RWPE2 (cell line): ENCODE measurements around the gene BIN1.

Experiments used
- ATAC-seq: fragments of 200-7000 bp; cut with Tn5 transposase; 3 replicates; pipeline ENCODE4 v1.9.1; 2021; ENCODE audit warnings: low read depth
- DNase-seq: peaks from one replicate; pipeline ENCODE4 v3.0.0-alpha.2; 2020; ENCODE audit warnings: low spot score
- H3K27ac ChIP-seq: fragments of 450-650 bp; 2 replicates; pipeline ENCODE4 v1.5.1; 2017; ENCODE audit warnings: mild to moderate bottlenecking; ENCODE audit not compliant: poor library complexity, severe bottlenecking
- H3K27me3 ChIP-seq: fragments of 250-450 bp; sonication (Bioruptor Pico); 2 replicates; pipeline ENCODE4 v1.5.1; 2021; ENCODE audit warnings: mild to moderate bottlenecking, moderate library complexity; ENCODE audit not compliant: insufficient read depth, poor library complexity, severe bottlenecking
- H3K36me3 ChIP-seq: fragments of 250-450 bp; sonication (Bioruptor Pico); 2 replicates; pipeline ENCODE4 v1.5.1; 2020; ENCODE audit warnings: low read depth, mild to moderate bottlenecking, moderate library complexity
- H3K4me1 ChIP-seq: fragments of 250-450 bp; sonication (Bioruptor Pico); 2 replicates; pipeline ENCODE4 v1.5.1; 2021; ENCODE audit warnings: mild to moderate bottlenecking, moderate library complexity; ENCODE audit not compliant: insufficient read depth, poor library complexity, severe bottlenecking
- H3K4me3 ChIP-seq: fragments of 250-450 bp; sonication (Bioruptor Pico); 2 replicates; pipeline ENCODE4 v1.5.1; 2021; ENCODE audit warnings: mild to moderate bottlenecking, moderate library complexity; ENCODE audit not compliant: severe bottlenecking
- H3K9me3 ChIP-seq: fragments of 250-450 bp; sonication (Bioruptor Pico); 2 replicates; pipeline ENCODE4 v1.5.1; 2021; ENCODE audit warnings: mild to moderate bottlenecking, moderate library complexity; ENCODE audit not compliant: severe bottlenecking
- TF ChIP-seq, protein P1 (sequence below): fragments of 450-650 bp; IDR thresholded peaks from one replicate; pipeline ENCODE4 v1.5.1; 2017; ENCODE audit warnings: mild to moderate bottlenecking, moderate library complexity; ENCODE audit not compliant: poor library complexity, severe bottlenecking

BIN1 gene

DNA sequence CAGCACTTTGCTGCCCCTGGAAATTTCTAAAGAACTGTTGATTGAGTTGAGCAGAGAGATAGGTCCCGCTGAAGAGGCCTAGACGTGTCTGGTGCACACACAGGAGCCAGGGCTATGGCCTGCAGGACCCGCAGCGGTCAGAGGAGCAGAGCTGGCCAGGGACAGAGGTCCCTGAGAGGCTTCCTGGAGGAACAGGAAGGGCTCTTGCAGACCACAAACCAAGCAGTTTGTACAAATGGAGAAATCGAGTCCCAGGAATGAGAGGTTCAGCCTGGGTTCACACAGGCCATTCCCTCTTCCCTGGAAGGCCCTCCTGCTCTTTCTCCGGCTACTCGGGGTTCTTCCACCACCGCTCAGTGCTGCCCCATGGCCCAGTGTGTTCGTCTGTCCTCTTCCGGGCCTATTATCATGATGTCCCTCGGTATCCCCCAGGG, 1.2 kb upstream of the BIN1 start:
- DNase-seq = no peak
- H3K27ac ChIP-seq = peak overlapping the region; percentile 59
- H3K9me3 ChIP-seq = no peaks in the 10 kb centered on the region
- no peak for ATAC-seq
- H3K4me1 ChIP-seq = peaks cover 4% of the 10 kb centered on the region
- no peaks in the 10 kb centered on the region for H3K27me3 ChIP-seq
- peak overlapping the region; percentile 59 for H3K4me3 ChIP-seq
- no peaks in the 10 kb centered on the region for H3K36me3 ChIP-seq
- TF ChIP-seq, protein P1, sequence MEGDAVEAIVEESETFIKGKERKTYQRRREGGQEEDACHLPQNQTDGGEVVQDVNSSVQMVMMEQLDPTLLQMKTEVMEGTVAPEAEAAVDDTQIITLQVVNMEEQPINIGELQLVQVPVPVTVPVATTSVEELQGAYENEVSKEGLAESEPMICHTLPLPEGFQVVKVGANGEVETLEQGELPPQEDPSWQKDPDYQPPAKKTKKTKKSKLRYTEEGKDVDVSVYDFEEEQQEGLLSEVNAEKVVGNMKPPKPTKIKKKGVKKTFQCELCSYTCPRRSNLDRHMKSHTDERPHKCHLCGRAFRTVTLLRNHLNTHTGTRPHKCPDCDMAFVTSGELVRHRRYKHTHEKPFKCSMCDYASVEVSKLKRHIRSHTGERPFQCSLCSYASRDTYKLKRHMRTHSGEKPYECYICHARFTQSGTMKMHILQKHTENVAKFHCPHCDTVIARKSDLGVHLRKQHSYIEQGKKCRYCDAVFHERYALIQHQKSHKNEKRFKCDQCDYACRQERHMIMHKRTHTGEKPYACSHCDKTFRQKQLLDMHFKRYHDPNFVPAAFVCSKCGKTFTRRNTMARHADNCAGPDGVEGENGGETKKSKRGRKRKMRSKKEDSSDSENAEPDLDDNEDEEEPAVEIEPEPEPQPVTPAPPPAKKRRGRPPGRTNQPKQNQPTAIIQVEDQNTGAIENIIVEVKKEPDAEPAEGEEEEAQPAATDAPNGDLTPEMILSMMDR = no peak

DNA sequence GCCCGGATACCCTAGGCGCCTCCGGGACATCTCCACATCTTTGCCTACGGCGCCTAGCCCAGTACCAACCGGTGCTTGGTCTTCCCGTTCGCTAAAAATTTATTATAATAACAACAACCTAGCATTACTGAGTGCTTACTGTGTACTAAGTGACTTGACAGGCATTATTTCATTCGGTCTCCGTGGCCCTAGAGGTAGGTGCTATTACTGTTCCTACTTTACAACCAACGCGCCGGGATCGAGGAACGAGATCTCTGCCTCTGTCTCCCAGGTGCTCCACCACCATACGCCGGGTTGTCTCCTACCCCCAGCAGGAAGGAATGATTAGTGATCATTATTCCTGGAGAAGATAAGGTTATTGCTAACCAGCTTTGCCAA, 657 bp upstream of the BIN1 start:
- TF ChIP-seq, protein P1 = no peak
- Histone ChIP-seq H3K27me3 (no peaks in the 10 kb centered on the region), H3K27ac (peak overlapping the region; percentile 59), H3K9me3 (no peaks in the 10 kb centered on the region), H3K36me3 (no peaks in the 10 kb centered on the region), H3K4me1 (peaks cover 4% of the 10 kb centered on the region), H3K4me3 (peak overlapping the region; percentile 59)
- ATAC-seq (peak; percentile 28), DNase-seq (no peak)

DNA sequence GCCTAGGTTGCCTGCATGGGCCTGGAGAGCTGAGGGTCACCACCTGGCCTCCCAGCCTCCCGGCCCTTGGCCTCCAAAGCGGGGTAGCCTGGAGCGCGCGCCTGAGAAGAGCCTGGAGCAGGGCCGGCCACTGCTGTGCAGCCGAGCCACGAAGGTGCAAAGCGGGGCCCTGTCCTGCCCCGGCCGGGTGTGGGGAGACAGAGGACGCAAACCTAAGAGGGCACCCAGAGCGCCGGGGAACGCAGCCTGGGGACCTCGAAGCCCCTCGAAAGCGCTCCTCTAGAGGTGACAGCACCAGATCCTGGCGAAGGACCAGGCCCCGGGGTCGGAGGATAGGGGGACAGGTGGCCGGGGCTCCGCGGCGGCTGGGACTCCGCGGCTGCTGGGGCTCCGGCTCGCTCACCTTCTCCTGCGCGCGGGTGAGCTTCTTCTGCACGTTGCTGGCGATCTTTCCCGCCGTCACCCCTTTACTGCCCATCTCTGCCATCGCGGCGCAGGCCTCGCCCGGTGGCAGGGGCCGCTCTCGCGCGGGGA, 430 bp downstream of the BIN1 start:
- Histone ChIP-seq H3K36me3 (no peaks in the 10 kb centered on the region), H3K27me3 (no peaks in the 10 kb centered on the region), H3K9me3 (no peaks in the 10 kb centered on the region), H3K27ac (peak overlapping the region; percentile 59), H3K4me1 (peaks cover 4% of the 10 kb centered on the region), H3K4me3 (peak overlapping the region; percentile 59)
- TF ChIP-seq, protein P1 = no peak
- DNase-seq (peak; percentile 65), ATAC-seq (peak; percentile 30)

DNA sequence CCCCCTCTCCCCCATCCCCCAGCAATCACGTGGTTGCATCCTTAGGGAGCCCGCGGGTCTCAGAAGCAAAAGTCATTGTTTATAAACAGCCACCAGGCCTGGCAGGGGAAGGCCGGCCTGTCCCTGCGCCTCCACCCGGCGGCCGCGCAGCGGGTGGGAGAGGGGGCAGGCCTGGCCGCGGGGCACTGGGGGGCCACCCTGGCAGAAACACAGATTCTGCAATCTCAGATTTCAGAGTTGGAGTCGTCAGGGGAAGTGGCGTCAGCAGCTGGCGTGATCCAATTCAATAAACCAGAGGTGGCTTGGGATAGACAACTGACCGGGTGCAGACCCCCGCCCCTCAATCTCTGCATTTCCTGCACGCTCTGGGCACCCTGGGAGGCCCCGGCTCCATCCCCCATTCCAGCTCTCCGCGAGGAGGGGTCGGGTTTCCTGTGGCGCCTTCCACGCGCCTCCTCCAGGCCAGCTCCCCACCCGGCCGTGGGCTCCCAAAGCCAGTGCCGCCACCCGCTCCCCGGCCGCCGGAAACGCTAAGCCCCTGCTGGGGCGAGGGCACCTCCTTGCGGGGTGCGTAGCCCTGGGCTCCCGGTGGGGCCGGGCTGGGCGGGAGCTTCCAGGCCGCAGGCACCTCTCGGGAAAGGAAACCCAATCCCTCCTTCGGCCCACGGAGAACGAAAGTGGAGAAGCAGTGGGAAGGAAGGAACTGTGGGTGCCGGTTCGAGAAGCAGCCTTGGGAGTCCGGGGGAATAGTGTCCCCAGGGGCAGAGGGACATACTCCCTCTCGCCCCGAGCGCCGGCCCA, 1.1 kb downstream of the BIN1 start:
- peak; percentile 60 for DNase-seq
- Histone ChIP-seq H3K27ac (peak overlapping the region; percentile 59), H3K4me1 (peaks cover 10% of the 10 kb centered on the region)

More for the DNA sequence above, 1.1 kb downstream of the BIN1 start:
- H3K4me3 ChIP-seq = peak overlapping the region; percentile 59
- no peaks in the 10 kb centered on the region for H3K9me3 ChIP-seq
- H3K36me3 ChIP-seq = no peaks in the 10 kb centered on the region
- no peaks in the 10 kb centered on the region for H3K27me3 ChIP-seq
- TF ChIP-seq, protein P1 = no peak
- peak; percentile 23 for ATAC-seq
